ENCODE measurements around the gene MUC5B. TPM values are rescaled to one million over a fixed set of nuclear protein-coding genes. Genes with fewer than 3 reads are reported as not detected.

Gene MUC5B
- total RNA-seq, 1 donor from 2014 or later: not detected

GRCh38 chr11:1176224-1177019 is 46.4 kb upstream of the MUC5B start:
- no peak for TF ChIP-seq CTCF (IDR thresholded peaks at IDR 0.05; ENCODE audit: partially characterized antibody, unreplicated experiment)
- DNase-seq: no peak
- Mint-ChIP-seq H3K27me3 (ENCODE audit: unreplicated experiment) (peaks cover 5% of the 10 kb centered on the region), H3K4me1 (ENCODE audit: low read depth, unreplicated experiment) (peaks cover 2% of the 10 kb centered on the region), H3K27ac (ENCODE audit: unreplicated experiment) (no peak overlapping the region), H3K9me3 (ENCODE audit: unreplicated experiment) (peaks cover 9% of the 10 kb centered on the region), H3K36me3 (ENCODE audit: unreplicated experiment) (no peaks in the 10 kb centered on the region), H3K4me3 (ENCODE audit: unreplicated experiment) (no peak overlapping the region)

- H3K4me1 Mint-ChIP-seq (ENCODE audit: low read depth, unreplicated experiment): peaks cover 2% of the 10 kb centered on the region
- peaks cover 7% of the 10 kb centered on the region for H3K9me3 Mint-ChIP-seq (ENCODE audit: unreplicated experiment)
- H3K4me3 Mint-ChIP-seq (ENCODE audit: unreplicated experiment): no peak overlapping the region
- peak; percentile 8 for DNase-seq
- peaks cover 5% of the 10 kb centered on the region for H3K27me3 Mint-ChIP-seq (ENCODE audit: unreplicated experiment)
- H3K27ac Mint-ChIP-seq (ENCODE audit: unreplicated experiment): no peak overlapping the region
- no peaks in the 10 kb centered on the region for H3K36me3 Mint-ChIP-seq (ENCODE audit: unreplicated experiment)
- TF ChIP-seq CTCF (IDR thresholded peaks at IDR 0.05; ENCODE audit: partially characterized antibody, unreplicated experiment): no peak
These were observed 45.7 kb upstream of the MUC5B start for GRCh38 chr11:1177020-1177770.

GRCh38 chr11:1177771-1178090 is 45.1 kb upstream of the MUC5B start:
- Mint-ChIP-seq H3K27ac (ENCODE audit: unreplicated experiment) (no peak overlapping the region), H3K27me3 (ENCODE audit: unreplicated experiment) (peaks cover 5% of the 10 kb centered on the region), H3K36me3 (ENCODE audit: unreplicated experiment) (no peaks in the 10 kb centered on the region), H3K4me3 (ENCODE audit: unreplicated experiment) (no peak overlapping the region), H3K4me1 (ENCODE audit: low read depth, unreplicated experiment) (peaks cover 2% of the 10 kb centered on the region), H3K9me3 (ENCODE audit: unreplicated experiment) (peaks cover 7% of the 10 kb centered on the region)
- no peak for TF ChIP-seq CTCF (IDR thresholded peaks at IDR 0.05; ENCODE audit: partially characterized antibody, unreplicated experiment)
- DNase-seq: no peak

- peaks cover 5% of the 10 kb centered on the region for H3K27me3 Mint-ChIP-seq (ENCODE audit: unreplicated experiment)
These were observed 44.5 kb upstream of the MUC5B start for GRCh38 chr11:1178201-1178885.

More at GRCh38 chr11:1178201-1178885, 44.5 kb upstream of the MUC5B start:
- no peak overlapping the region for H3K4me3 Mint-ChIP-seq (ENCODE audit: unreplicated experiment)
- no peak overlapping the region for H3K27ac Mint-ChIP-seq (ENCODE audit: unreplicated experiment)
- no peak for DNase-seq
- no peak for TF ChIP-seq CTCF (IDR thresholded peaks at IDR 0.05; ENCODE audit: partially characterized antibody, unreplicated experiment)
- H3K4me1 Mint-ChIP-seq (ENCODE audit: low read depth, unreplicated experiment): peaks cover 2% of the 10 kb centered on the region
- H3K9me3 Mint-ChIP-seq (ENCODE audit: unreplicated experiment): peaks cover 7% of the 10 kb centered on the region
- H3K36me3 Mint-ChIP-seq (ENCODE audit: unreplicated experiment): no peaks in the 10 kb centered on the region
